ENCODE results near the gene RNF7.
"Not testable (repeated sequence)": the region's sequence is repeated elsewhere in the genome, so short reads cannot be mapped to it uniquely, and the experiment has no call there.

The RNF7 gene

GRCh38 chr3:141784096-141784495, 46.0 kb downstream of the RNF7 start:
- TF ChIP-seq, protein P1, sequence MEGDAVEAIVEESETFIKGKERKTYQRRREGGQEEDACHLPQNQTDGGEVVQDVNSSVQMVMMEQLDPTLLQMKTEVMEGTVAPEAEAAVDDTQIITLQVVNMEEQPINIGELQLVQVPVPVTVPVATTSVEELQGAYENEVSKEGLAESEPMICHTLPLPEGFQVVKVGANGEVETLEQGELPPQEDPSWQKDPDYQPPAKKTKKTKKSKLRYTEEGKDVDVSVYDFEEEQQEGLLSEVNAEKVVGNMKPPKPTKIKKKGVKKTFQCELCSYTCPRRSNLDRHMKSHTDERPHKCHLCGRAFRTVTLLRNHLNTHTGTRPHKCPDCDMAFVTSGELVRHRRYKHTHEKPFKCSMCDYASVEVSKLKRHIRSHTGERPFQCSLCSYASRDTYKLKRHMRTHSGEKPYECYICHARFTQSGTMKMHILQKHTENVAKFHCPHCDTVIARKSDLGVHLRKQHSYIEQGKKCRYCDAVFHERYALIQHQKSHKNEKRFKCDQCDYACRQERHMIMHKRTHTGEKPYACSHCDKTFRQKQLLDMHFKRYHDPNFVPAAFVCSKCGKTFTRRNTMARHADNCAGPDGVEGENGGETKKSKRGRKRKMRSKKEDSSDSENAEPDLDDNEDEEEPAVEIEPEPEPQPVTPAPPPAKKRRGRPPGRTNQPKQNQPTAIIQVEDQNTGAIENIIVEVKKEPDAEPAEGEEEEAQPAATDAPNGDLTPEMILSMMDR (IDR thresholded peaks at IDR 0.05; ENCODE audit: insufficient read depth, low read length), result no peak
- TF ChIP-seq POLR2AphosphoS5 (IDR thresholded peaks at IDR 0.05; ENCODE audit: low read depth) (no peak), REST (IDR thresholded peaks at IDR 0.05; ENCODE audit: insufficient replicate concordance, low read depth) (no peak), SPI1 (IDR thresholded peaks at IDR 0.05; ENCODE audit: borderline replicate concordance, low read depth) (no peak)
- no peak for DNase-seq (ENCODE audit: low read depth in 1 of 2, low spot score in 1 of 2)

DNA sequence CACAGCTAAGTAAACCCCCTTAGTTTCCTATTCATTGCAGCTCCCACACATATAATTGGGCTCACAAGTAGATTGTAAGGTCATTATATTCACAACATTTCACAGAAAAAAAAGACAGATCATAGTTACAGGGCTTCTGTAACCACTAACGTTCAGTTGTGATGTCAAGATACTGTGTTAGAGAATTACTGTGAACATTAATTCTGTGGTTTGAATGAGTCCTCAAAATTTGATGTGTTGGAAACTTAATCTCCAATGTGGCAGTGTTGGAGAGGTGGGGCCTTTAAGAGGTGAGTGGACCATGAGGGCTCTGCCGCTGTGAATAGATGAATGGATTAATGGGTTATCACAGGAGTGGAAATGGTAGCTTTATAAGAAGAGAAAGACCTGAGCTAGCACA, 46.4 kb downstream of the RNF7 start:
- no peak for DNase-seq (ENCODE audit: low read depth in 1 of 2, low spot score in 1 of 2)
- no peak overlapping the region for H3K27ac ChIP-seq (replicated peaks)
- H3K27me3 ChIP-seq (ENCODE audit: insufficient read depth, poor library complexity, severe bottlenecking), result no peaks in the 10 kb centered on the region
- no peak overlapping the region for H3K4me3 ChIP-seq (replicated peaks; ENCODE audit: insufficient read depth, low read length)
- TF ChIP-seq REST (IDR thresholded peaks at IDR 0.05; ENCODE audit: insufficient replicate concordance, low read depth) (no peak), POLR2AphosphoS5 (IDR thresholded peaks at IDR 0.05; ENCODE audit: low read depth) (no peak), SPI1 (IDR thresholded peaks at IDR 0.05; ENCODE audit: borderline replicate concordance, low read depth) (no peak), GABPA (IDR thresholded peaks at IDR 0.05; ENCODE audit: low read depth) (no peak)
- TF ChIP-seq, protein P1 (IDR thresholded peaks at IDR 0.05; ENCODE audit: insufficient read depth, low read length), result no peak

More at GRCh38 chr3:141784096-141784495, 46.0 kb downstream of the RNF7 start:
- H3K27ac ChIP-seq (replicated peaks), result no peak overlapping the region
- H3K4me3 ChIP-seq (replicated peaks; ENCODE audit: insufficient read depth, low read length), result no peak overlapping the region
- H3K27me3 ChIP-seq (ENCODE audit: insufficient read depth, poor library complexity, severe bottlenecking), result no peaks in the 10 kb centered on the region

GRCh38 chr3:141788149-141788548, 50.1 kb downstream of the RNF7 start:
- TF ChIP-seq GABPA (IDR thresholded peaks at IDR 0.05; ENCODE audit: low read depth) (no peak), SPI1 (IDR thresholded peaks at IDR 0.05; ENCODE audit: borderline replicate concordance, low read depth) (no peak), REST (IDR thresholded peaks at IDR 0.05; ENCODE audit: insufficient replicate concordance, low read depth) (no peak), POLR2AphosphoS5 (IDR thresholded peaks at IDR 0.05; ENCODE audit: low read depth) (no peak)
- TF ChIP-seq, protein P1 (IDR thresholded peaks at IDR 0.05; ENCODE audit: insufficient read depth, low read length), result no peak
- no peak for DNase-seq (ENCODE audit: low read depth in 1 of 2, low spot score in 1 of 2)
- no peak overlapping the region for H3K27ac ChIP-seq (replicated peaks)
- no peaks in the 10 kb centered on the region for H3K27me3 ChIP-seq (ENCODE audit: insufficient read depth, poor library complexity, severe bottlenecking)
- no peak overlapping the region for H3K4me3 ChIP-seq (replicated peaks; ENCODE audit: insufficient read depth, low read length)

DNA sequence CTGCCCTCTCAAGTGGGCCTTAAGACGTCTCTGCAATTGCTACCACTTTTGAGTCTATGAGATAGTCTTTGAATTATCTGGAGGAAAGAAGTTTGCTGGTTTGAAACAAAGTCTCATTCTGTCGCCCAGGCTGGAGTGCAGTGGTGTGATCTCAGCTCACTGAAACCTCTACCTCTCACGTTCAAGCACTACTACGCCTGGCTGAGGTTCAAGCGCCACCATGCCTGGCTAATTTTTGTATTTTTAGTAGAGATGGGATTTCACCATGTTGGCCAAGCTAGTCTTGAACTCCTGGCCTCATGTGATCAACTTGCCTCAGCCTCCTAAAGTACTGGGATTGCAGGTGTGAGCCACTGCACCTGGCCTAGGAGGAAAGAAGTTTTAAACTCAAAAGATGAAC, 50.7 kb downstream of the RNF7 start:
- H3K27me3 ChIP-seq (ENCODE audit: insufficient read depth, poor library complexity, severe bottlenecking); DNase-seq (ENCODE audit: low read depth in 1 of 2, low spot score in 1 of 2); H3K27ac ChIP-seq (replicated peaks); H3K4me3 ChIP-seq (replicated peaks; ENCODE audit: insufficient read depth, low read length): not testable (repeated sequence)

All from HL-60 (cell line).